ENCODE results near the gene RNF208.
"Not testable (repeated sequence)": the region's sequence is repeated elsewhere in the genome, so short reads cannot be mapped to it uniquely, and the experiment has no call there.

RNF208 gene

GRCh38 chr9:137262173-137262908 lies 40.3 kb upstream of the RNF208 start:
- not testable (repeated sequence) for H3K4me3 ChIP-seq (ENCODE audit: low read depth, low read length); DNase-seq (ENCODE audit: low read depth)
- TF ChIP-seq, protein P1, sequence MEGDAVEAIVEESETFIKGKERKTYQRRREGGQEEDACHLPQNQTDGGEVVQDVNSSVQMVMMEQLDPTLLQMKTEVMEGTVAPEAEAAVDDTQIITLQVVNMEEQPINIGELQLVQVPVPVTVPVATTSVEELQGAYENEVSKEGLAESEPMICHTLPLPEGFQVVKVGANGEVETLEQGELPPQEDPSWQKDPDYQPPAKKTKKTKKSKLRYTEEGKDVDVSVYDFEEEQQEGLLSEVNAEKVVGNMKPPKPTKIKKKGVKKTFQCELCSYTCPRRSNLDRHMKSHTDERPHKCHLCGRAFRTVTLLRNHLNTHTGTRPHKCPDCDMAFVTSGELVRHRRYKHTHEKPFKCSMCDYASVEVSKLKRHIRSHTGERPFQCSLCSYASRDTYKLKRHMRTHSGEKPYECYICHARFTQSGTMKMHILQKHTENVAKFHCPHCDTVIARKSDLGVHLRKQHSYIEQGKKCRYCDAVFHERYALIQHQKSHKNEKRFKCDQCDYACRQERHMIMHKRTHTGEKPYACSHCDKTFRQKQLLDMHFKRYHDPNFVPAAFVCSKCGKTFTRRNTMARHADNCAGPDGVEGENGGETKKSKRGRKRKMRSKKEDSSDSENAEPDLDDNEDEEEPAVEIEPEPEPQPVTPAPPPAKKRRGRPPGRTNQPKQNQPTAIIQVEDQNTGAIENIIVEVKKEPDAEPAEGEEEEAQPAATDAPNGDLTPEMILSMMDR (IDR thresholded peaks at IDR 0.05; ENCODE audit: insufficient read depth, low read depth, low read length, missing control alignments), result peak; percentile 19

- no peak overlapping the region; the same call in 1 of the 2 replicates for H3K4me3 ChIP-seq (ENCODE audit: low read depth, low read length)
- DNase-seq (ENCODE audit: low read depth), result no peak
- TF ChIP-seq, protein P1 (IDR thresholded peaks at IDR 0.05; ENCODE audit: insufficient read depth, low read depth, low read length, missing control alignments), result no peak
Measured at GRCh38 chr9:137256856-137257255, 34.8 kb upstream of the RNF208 start.

- TF ChIP-seq, protein P1 (IDR thresholded peaks at IDR 0.05; ENCODE audit: insufficient read depth, low read depth, low read length, missing control alignments), result no peak
Measured at GRCh38 chr9:137256362-137256761, 34.3 kb upstream of the RNF208 start.

DNA sequence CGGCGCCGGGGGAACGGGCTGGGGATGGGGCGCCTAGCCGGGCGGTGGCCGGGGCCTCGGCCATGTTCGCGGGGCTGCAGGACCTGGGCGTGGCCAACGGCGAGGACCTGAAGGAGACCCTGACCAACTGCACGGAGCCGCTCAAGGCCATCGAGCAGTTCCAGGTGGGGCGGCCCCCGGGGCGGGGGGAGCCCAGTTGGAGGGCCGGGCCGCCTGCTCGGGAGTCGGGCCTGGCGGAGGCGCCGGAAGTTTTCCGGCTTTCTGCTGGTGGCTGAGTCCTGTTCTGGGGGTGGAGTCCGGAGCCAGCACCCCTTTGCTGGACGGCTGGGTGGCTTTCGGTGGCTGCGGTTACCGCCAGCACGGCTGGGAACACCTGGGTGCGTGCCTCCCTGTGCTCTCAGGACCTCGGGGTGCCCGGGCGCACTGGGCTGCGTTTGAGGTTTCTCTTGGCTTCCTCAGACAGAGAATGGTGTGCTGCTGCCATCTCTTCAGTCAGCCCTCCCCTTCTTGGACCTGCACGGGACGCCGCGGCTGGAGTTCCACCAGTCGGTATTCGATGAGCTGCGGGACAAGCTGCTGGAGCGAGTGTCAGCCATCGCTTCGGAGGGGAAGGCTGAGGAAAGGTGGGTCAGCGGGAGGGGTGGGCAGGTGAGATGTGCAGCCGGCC lies 33.5 kb upstream of the RNF208 start:
- peak; percentile 66 for DNase-seq (ENCODE audit: low read depth)
- TF ChIP-seq, protein P1 (IDR thresholded peaks at IDR 0.05; ENCODE audit: insufficient read depth, low read depth, low read length, missing control alignments), result no peak
- peak overlapping the region; percentile 88 for H3K4me3 ChIP-seq (ENCODE audit: low read depth, low read length)

More at GRCh38 chr9:137256362-137256761, 34.3 kb upstream of the RNF208 start:
- no peak for DNase-seq (ENCODE audit: low read depth)
- H3K4me3 ChIP-seq (ENCODE audit: low read depth, low read length), result peak overlapping the region; percentile 88

DNA sequence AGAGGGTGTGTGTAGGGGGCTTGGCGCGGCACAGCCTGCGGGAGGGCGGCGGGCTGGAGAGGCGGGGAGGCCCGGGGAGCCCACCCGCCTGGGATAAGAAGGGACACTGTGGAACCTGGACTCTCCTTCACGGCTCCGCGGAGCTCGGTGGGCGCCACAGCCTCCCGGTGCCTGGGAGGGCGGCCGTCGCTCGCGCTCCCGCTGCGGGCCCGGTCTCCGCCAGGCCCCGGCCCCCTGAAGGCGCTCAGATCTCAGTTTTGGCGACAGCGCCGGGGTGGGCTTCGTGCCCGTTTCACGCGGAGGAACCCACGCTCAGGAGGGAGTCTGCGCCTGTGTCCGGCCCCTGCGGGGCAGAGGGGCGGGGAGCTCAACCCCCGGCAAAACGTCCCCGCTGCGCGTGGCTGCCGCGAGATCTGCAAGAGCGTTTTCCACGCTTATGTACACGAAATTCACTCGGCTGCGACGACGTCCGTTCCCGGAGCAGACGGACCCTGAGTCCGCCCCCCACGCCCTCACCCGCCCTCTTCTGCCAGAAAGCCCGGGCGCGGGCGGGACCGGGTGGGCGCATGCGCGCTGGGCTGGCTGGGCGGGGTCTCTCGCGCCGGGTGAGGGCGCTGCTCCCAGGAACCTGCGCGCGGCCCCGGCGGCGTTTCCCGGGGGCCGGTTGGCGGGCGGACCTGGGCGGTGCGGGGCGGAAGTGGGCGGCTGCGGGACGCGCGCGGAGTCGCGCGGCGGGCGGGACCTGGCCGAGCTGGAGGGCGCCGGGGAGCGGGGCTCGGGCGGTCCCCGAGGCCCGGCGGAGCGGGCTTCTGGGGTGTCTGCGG lies 32.8 kb upstream of the RNF208 start, which contains the start of gene NELFB:
Gene NELFB, plus strand, starts transcription at position 704 of the 824 bp plus-strand sequence.
- peak within 1 kb of the TSS; percentile 88 for H3K4me3 ChIP-seq (ENCODE audit: low read depth, low read length)
- TF ChIP-seq, protein P1 (IDR thresholded peaks at IDR 0.05; ENCODE audit: insufficient read depth, low read depth, low read length, missing control alignments), result no peak
- DNase-seq (ENCODE audit: low read depth), result peak; percentile 94

GRCh38 chr9:137253717-137254623 lies 31.9 kb upstream of the RNF208 start:
- peak overlapping the region; percentile 59 for H3K4me3 ChIP-seq (ENCODE audit: low read depth, low read length)
- TF ChIP-seq, protein P1 (IDR thresholded peaks at IDR 0.05; ENCODE audit: insufficient read depth, low read depth, low read length, missing control alignments), result no peak
- DNase-seq (ENCODE audit: low read depth), result no peak
